HG02588 (cell line): ENCODE measurements around the gene BLVRB.
"Not testable (repeated sequence)": the region's sequence is repeated elsewhere in the genome, so short reads cannot be mapped to it uniquely, and the experiment has no call there.

Experiments
- ATAC-seq: cut with Tn5 transposase; IDR thresholded peaks from one replicate; pipeline ENCODE4 v1.9.1; 2021; ENCODE audit warnings: mild to moderate bottlenecking, moderate library complexity; ENCODE audit not compliant: unreplicated experiment

The BLVRB gene

DNA sequence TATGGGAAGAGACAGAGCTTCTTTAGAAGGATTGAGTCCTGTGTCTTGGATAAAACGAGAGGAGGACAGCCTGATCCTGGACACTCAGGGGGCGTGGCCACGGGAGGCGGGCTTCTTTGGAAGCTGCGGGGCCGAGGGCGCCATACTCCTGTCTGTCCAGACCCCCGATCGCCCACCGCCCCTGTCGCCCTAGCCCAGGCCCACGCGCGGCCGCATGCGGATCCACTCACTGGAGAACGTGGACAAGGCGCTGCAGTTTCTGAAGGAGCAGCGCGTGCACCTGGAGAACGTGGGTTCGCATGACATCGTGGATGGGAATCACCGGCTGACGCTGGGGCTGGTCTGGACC, 24.3 kb upstream of the BLVRB start:
- ATAC-seq = no peak

DNA sequence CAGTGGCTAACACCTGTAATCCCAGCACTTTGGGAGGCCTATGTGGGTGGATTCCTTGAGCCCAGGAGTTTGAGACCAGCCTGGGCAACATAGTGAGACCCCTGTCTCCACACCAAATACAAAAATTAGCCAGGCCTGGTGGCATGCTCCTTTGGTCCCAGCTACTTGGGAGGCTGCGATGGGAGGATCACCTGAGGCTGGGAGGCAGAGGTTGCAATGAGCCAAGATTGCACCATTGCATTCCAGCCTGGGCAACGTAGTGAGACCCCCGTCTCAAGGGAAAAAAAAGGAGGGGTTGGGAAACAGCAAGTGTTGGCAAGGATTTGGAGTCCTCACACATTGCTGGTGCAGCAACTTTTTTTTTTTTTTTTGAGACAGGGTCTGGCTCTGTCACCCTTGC, 20.5 kb upstream of the BLVRB start:
- ATAC-seq = no peak

DNA sequence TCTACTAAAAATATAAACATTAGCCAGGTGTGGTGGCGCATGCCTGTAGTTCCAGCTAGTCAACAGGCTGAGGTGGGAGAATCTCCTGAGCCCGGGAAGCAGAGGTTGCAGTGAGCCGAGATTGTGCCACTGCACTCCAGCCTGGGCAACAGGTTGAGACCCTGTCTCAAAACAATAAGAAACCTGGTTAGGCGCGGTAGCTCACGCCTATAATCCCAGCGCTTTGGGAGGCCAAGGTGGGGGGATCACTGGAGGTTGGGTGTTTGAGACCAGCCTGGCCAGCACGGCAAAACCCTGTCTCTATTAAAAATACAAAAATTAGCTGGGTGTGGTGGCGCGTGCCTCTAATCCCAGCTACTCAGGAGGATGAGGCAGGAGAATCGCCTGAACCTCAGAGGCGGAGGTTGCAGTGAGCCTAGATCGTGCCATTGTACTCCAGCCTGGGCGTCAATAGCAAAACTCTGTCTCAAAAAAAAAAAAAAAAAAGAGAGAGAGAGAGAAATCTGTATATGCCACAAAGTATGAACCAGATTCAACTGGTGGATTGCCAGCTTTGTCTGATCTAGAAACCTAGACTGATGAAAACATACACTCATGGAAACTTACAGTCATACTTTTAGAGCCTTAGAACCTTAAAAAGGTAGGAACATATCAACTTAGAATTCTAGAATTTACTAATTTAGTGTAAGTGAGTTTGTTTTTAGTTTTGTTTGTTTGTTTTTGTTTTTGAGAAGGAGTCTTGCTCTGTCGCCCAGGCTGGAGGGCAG, 10.5 kb upstream of the BLVRB start:
- ATAC-seq = not testable (repeated sequence)

- ATAC-seq = no peak
Measured at GRCh38 chr19:40474737-40475136, 9.2 kb upstream of the BLVRB start.

DNA sequence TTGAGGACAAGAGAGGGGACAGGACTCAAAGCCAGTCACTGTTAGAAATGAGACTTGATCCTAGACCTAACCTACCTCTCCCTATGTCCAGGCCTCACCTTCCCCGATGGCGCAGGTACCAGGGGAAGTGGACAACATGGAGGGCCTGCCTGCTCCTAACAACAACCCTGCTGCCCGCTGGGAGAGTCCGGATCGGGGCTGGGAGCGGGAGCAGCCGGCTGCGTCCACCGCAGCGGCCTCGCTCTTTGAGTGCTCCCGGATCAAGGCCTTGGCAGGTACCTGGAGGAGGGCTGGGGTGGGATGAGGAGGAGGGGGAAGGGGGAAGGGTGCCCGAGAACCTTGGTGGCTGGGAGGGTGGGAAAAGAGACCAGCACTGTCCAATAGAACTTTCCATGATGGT, 7.0 kb upstream of the BLVRB start:
- no peak for ATAC-seq

- ATAC-seq = no peak
Measured at GRCh38 chr19:40471111-40471510, 5.6 kb upstream of the BLVRB start.

GRCh38 chr19:40469011-40469410, 3.5 kb upstream of the BLVRB start:
- no peak for ATAC-seq

DNA sequence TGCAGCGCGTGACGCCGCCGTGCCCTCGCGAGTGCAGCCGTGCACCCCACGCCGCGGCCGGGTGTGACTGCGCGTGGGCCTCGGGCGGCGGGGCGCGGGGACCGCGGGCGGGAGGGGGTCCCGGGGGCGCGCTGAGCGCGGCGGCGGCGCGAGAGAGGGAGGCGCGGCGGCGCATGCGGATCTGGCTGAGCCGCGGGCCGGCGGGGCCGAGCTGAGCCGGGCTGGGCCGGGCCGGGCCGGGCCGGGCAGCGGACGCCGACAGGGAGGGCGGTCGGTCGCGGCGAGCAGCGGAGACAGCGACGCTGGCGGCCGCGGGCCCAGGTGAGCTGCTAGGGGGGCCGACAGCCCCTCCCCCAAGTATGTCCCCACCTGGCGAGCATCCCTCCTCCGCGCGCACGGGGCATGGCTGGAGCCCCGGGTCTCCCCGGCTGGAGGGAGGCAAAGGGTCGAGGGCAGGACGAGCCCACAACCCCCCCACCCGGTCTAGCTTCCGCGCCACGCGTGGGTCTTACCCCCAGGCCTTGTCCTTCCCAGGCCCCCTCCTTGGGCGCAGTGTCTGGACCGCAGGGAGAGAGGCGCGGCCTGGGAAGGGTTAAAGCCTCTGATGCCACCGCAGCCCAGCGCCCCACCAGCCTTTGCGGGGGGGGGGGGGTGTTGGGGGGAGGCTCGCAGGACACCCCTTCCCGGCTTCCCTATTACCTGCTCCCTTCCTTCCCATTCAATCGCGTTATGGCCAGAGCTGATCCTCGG, 1.6 kb upstream of the BLVRB start, which contains the start of gene SPTBN4:
Gene SPTBN4 (plus strand): TSS at position 17 of the 750 bp plus-strand sequence. CDS start 5,621 bp downstream, outside the sequence.
- no peak for ATAC-seq

DNA sequence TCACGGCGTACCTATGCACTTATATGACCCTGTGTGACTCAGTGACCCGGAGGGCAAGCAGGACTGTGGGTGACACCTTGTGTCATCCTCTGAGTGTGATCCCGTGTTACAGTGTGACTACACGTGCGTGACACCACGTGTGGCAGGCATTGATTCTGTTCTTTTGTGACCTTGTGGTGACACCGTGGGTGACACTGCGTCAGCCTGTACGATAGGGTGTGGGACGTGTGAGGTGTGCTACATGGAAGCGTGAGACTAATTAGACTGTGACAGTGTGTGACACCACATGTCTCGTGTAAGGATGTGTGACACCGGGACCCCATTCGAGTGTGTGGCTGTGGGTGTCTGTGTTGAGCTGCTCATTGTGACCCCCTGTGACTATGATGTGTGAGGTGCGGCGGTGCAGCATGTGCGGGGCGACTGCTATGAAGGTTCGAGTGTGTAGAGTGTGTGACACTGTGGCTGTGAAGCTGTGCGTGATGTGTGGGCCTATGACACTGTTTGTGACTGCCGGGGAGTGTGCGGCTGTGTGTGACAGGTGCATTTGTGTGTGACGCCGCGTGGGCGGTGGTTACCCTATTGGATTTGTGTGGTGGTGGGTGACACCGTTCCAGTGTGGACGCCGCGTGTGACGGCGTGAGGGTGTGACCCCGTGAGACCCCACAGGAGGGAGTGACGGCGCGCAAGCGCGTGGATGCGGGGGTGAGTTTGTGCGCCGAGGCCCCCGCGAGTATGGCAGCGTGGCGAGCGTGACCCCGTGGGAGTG, 857 bp upstream of the BLVRB start:
- no peak for ATAC-seq

- no peak for ATAC-seq
Measured at GRCh38 chr19:40465025-40465556, 454 bp downstream of the BLVRB start.

DNA sequence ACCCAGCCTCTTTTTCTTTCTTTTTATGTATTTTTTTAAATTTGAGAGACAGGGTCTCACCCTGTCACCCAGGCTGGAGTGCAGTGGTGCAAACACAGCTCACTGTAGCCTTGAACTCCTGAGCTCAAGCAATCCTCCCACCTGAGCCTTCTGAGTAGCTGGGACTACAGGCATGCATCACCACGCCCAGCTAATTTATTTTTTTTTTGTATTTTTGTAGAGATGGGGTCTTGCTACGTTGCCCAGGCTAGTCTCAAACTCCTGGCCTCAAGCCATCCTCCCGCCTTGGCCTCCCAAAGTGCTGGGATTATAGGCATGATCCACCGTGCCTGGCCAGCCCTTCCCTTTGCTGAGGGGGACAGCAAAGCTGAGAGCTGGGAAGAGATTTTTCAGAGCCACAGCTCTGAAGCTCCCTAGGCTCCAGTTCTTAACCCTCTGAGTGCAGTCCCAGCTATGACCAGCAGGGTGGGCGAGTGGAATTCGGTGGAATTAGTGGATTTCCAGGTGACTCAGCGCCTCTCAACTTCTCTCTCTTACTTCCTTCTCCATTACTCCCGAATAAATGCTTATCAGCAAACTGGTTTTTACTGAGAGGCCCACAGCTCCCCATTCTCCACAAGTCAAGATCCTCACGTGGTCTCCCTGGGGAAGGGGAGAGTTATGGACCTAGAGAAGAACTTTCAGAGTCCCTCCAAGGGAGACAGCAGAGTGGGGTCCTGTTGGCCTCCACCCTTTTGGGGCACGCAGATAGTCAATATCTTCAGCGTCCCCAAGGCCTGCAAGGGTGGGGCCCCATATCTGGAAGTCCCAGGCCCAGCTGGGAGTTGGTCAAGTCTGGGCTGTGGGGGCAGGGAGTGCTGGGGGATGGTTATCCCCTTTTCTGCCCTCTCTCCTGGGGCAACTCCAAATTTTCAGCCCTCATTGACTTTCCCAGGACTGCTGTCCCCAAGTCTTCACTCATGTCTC, 1.2 kb downstream of the BLVRB start:
- no peak for ATAC-seq

- not testable (repeated sequence) for ATAC-seq
Measured at GRCh38 chr19:40463587-40464037, 1.9 kb downstream of the BLVRB start.

DNA sequence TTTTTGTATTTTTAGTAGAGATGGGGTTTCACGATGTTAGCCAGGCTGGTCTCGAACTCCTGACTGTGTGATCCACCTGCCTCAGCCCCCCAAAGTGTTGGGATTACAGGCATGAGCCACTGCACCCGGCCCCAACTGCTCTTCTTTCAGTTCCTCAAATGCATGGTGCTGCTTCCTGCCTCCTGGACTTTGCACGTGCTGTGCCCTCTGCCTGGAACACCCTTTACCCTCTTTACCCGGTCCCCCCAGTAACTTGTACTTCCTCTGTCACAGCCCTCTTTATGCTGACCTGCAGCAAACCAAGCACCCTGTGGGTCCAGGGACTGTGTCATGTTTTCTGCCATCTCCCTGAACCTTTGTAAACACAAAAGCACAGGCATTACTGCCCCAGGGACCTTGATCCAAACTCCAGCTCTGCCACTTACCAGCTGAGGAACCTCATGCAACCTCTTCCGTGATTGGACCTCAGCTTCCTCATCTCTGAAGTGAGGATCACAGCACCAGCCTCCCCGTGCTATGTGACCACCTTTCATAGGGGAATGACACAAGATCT, 3.8 kb downstream of the BLVRB start:
- ATAC-seq = no peak

GRCh38 chr19:40460185-40460584, 5.4 kb downstream of the BLVRB start:
- ATAC-seq = no peak

GRCh38 chr19:40458597-40458974, 7.0 kb downstream of the BLVRB start:
- ATAC-seq = no peak

GRCh38 chr19:40457953-40458596, 7.5 kb downstream of the BLVRB start:
- ATAC-seq = no peak

DNA sequence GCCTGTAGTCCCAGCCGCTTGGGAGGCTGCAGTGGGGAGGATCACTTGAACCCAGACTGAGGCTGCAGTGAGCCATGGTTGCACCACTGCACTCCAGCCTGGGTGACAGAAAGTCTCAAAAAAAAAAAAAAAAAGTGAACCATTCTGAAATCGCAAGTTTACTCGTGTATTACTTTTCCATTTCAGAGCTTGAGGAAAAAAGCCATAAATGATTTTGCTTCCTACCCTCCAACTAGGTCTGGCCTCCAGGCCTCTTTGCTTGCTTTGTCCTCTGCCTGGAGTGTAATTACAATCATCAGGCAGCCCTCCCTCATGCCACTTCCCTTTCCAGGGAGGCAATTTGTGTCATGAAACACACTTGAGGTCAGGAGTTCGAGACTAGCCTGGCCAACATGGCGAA, 8.5 kb downstream of the BLVRB start:
- no peak for ATAC-seq

DNA sequence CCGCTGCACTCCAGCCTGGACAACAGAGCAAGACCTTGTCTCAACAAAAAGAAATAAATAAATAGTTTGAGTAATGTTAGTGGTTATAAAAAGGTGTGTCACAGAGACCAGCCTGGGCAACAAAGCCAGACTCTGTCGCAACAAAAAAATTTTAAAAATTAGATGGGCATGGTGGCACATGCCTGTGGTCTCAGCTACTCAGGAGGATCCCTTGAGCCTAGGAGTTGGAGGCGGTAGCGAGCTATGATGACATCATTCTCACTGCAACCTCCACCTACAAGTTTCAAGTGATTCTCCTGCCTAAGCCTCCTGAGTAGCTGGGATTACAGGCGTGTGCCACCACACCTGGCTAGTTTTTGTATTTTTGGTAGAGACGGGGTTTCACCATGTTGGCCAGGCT, 11.6 kb downstream of the BLVRB start:
- not testable (repeated sequence) for ATAC-seq

DNA sequence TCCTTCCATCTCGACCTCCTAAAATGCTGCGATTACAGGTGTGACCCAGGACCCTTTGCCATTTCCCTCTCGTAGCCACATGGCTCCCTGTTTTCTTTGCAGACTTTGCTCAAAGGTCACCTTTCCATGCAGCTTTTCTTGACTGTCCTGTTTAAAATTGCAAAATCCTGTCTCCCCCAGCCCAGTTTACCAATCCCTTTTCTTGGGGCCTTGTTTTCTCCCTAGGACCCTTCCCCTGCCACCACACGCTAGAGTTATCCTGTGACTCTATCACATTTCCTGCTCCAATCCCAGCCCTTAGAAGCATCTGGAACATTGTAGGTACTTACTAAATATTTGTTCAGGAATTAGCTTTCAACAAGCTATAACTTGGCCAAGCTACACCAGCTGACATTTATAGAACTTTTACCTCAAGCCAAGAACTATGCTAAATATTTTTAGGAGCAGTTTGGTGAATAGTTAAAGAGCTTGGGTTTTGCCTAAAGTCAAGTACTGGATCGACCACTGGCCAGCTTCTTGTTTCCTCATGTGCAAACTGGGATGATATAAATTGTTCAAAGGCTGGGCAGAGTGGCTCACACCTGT, 12.3 kb downstream of the BLVRB start:
- ATAC-seq = no peak
